HepG2 (cell line): Measurements from ENCODE around the gene GLIPR1L1. TPM values are rescaled to one million over a fixed set of nuclear protein-coding genes. Genes with fewer than 3 reads are reported as not detected.

Experiments used
- ARID2 ChIP-seq: sonication (generic); formaldehyde crosslinking; IDR thresholded peaks from 2 replicates; pipeline ENCODE4 v1.8.1; 2022; ENCODE audit warnings: mild to moderate bottlenecking, missing genetic modification reagents, borderline replicate concordance
- ARNT2 ChIP-seq: sonication (generic); formaldehyde crosslinking; IDR thresholded peaks from 2 replicates; pipeline ENCODE4 v1.8.0; 2022; ENCODE audit warnings: mild to moderate bottlenecking, low read depth, missing genetic modification reagents, moderate library complexity
- BORCS8-MEF2B ChIP-seq: sonication (generic); formaldehyde crosslinking; IDR thresholded peaks from 2 replicates; pipeline ENCODE4 v1.8.0; 2022; ENCODE audit warnings: mild to moderate bottlenecking, missing genetic modification reagents
- HDAC2 ChIP-seq: sonication (generic); formaldehyde crosslinking; IDR thresholded peaks from 2 replicates; pipeline ENCODE4 v1.4.0; 2020; ENCODE audit warnings: missing genetic modification reagents
- KAT8 ChIP-seq: IDR thresholded peaks from 2 replicates; pipeline ENCODE4 v1.6.1; 2016; ENCODE audit warnings: missing genetic modification reagents, missing compliant biosample characterization
- KDM2A ChIP-seq: sonication (generic); formaldehyde crosslinking; IDR thresholded peaks from 2 replicates; pipeline ENCODE4 v1.4.0; 2020; ENCODE audit warnings: low read depth, missing genetic modification reagents, borderline replicate concordance
- MTF2 ChIP-seq: sonication (generic); formaldehyde crosslinking; IDR thresholded peaks from 2 replicates; pipeline ENCODE4 v1.5.0; 2020; ENCODE audit warnings: missing genetic modification reagents, borderline replicate concordance
- MXD4 ChIP-seq: IDR thresholded peaks from 2 replicates; pipeline ENCODE4 v1.6.1; 2016; ENCODE audit warnings: mild to moderate bottlenecking, missing biosample characterization, missing genetic modification reagents
- NCOA5 ChIP-seq: sonication (generic); formaldehyde crosslinking; IDR thresholded peaks from 2 replicates; pipeline ENCODE4 v1.4.0; 2020; ENCODE audit warnings: missing genetic modification reagents
- NR2F2 ChIP-seq: IDR thresholded peaks from 2 replicates; pipeline ENCODE4 v1.6.1; 2012; ENCODE audit warnings: low read depth, inconsistent platforms, borderline replicate concordance
- REPIN1 ChIP-seq: sonication (generic); formaldehyde crosslinking; IDR thresholded peaks from 2 replicates; pipeline ENCODE4 v1.8.0; 2022; ENCODE audit warnings: missing genetic modification reagents, low read depth, mild to moderate bottlenecking, borderline replicate concordance
- SALL2 ChIP-seq: sonication (generic); formaldehyde crosslinking; IDR thresholded peaks from 2 replicates; pipeline ENCODE4 v1.8.1; 2023; ENCODE audit warnings: mild to moderate bottlenecking, missing genetic modification reagents, inconsistent platforms
- TBX2 ChIP-seq: sonication (generic); formaldehyde crosslinking; IDR thresholded peaks from 2 replicates; pipeline ENCODE4 v1.5.0; 2020; ENCODE audit warnings: missing genetic modification reagents, mild to moderate bottlenecking, borderline replicate concordance
- TCF12 ChIP-seq, 2 experiments: fragments of 450-650 bp in 1 of 2; sonication (generic) in 1 of 2; formaldehyde crosslinking in 1 of 2; IDR thresholded peaks; 2 replicates each; pipeline versions ENCODE4 v1.6.1 to v1.8.0; 2017 to 2022; ENCODE audit warnings: antibody characterized with exemption in 1 of 2, mild to moderate bottlenecking in 1 of 2, missing genetic modification reagents in 1 of 2, moderate library complexity in 1 of 2
- YY1 ChIP-seq: IDR thresholded peaks from 2 replicates; pipeline ENCODE4 v1.6.1; 2011; ENCODE audit warnings: low read length, low read depth, moderate library complexity, mild to moderate bottlenecking; ENCODE audit not compliant: insufficient read depth, insufficient replicate concordance
- ZMYM4 ChIP-seq: sonication (generic); formaldehyde crosslinking; IDR thresholded peaks from 2 replicates; pipeline ENCODE4 v1.8.1; 2023; ENCODE audit warnings: mild to moderate bottlenecking, missing genetic modification reagents
- ZNF530 ChIP-seq: sonication (generic); formaldehyde crosslinking; IDR thresholded peaks from 2 replicates; pipeline ENCODE4 v1.5.0; 2020; ENCODE audit warnings: low read depth, mild to moderate bottlenecking, missing genetic modification reagents
- ZNF614 ChIP-seq: IDR thresholded peaks from 2 replicates; pipeline ENCODE4 v1.6.1; 2018; ENCODE audit warnings: missing biosample characterization, missing genetic modification reagents, inconsistent platforms, borderline replicate concordance
- ZNF761 ChIP-seq: sonication (generic); formaldehyde crosslinking; conservative IDR thresholded peaks from 2 replicates; pipeline ENCODE4 v1.4.0; 2020; ENCODE audit warnings: mild to moderate bottlenecking, missing genetic modification reagents
- ZNF781 ChIP-seq: sonication (generic); formaldehyde crosslinking; IDR thresholded peaks from 2 replicates; pipeline ENCODE4 v1.5.1; 2020; ENCODE audit warnings: borderline replicate concordance, mild to moderate bottlenecking, missing genetic modification reagents; ENCODE audit errors: not compliant biosample characterization
- ZNF792 ChIP-seq: IDR thresholded peaks from 2 replicates; pipeline ENCODE4 v1.6.1; 2016
- polyA plus RNA-seq, 8 experiments: library from polyadenylated mRNA; depleted of rRNA in 3 of 8; stranded (reverse) in 7 of 8; unstranded in 1 of 8; fragments of >200 nt; fragmentation: Illumina TruSeq in 4 of 8; extraction: Trizol in 4 of 8; gene quantifications; 2 replicates each; pipeline versions ENCODE4 v1.2.1 to v1.2.3, GENCODE V29; 2011 to 2016; ENCODE audit warnings: low read depth in 4 of 8, missing spikeins in 1 of 8, mixed read lengths in 1 of 8; ENCODE audit not compliant: insufficient read depth in 1 of 8
- total RNA-seq, 5 experiments: library from RNA; depleted of rRNA; stranded (reverse); fragments of >200 nt; fragmentation: Illumina TruSeq; extraction: Trizol; gene quantifications; 2 replicates each; pipeline ENCODE4 v1.2.3, GENCODE V29; 2016; ENCODE audit warnings: low read depth in 1 of 5
- TF ChIP-seq, protein P1 (sequence below): IDR thresholded peaks from 2 replicates; pipeline ENCODE4 v1.6.1; 2018; ENCODE audit warnings: missing genetic modification reagents, mild to moderate bottlenecking, missing compliant biosample characterization
- TF ChIP-seq, protein P2 (sequence below): IDR thresholded peaks from 2 replicates; pipeline ENCODE4 v1.6.1; 2012; ENCODE audit warnings: low read length, improper control_type of control experiment

Gene GLIPR1L1
- total and polyA plus RNA-seq, 2 of the 13 experiments (the other 11 are each of a cell fraction or from before 2014, with no cell fraction given) = not detected

DNA sequence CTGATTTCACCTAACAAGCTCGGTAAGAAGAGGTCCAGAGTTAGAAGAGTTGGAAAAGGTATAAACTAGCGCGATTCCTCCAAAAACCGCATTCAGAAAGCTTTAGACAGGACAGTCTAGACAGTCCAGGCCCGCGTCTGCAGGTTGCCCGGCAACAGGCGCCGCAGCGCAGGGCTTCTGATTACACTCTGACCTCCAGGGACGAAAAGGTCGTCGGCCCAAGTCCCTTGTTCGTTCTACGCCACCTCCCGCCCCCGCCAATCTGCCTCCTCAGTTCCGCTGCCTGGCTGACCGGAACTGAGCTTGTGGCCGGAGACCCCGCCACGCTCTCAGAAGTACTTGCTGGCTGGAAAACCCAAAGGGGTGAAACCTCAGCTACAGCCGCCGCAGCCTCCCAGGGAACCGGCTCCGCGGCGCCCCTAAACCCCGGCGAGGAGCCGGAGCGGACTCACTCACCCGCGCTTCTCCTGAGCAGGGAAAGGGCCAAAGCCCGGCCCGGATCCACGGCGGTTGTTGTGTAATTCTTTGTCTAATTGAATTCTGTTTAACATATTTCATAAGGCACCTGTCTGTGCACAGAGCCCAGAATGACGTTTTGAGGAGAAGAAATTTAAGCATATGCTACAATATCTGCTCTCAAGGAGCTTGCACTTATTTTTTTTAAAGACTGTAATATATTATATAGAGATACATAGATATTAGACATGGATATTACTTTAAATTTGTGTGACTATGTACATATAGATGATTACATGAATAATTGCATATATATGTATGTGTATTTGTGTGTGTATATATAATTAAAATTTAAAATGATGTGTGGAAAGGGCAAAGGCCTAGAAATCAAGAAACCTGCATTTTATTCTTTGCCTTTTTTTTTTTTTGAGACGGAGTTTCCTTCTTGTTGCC is 4.3 kb upstream of the GLIPR1L1 start, which contains the start of gene CAPS2 (continued):
- no peak for TF ChIP-seq NCOA5 (CRISPR knock-in tag)
- 0 out of 2 replicates have a peak, but pooled peaks have one; percentile 42 for TF ChIP-seq ZNF792 (CRISPR knock-in tag)
- no peak for TF ChIP-seq MTF2 (CRISPR knock-in tag)
- peak; percentile 85 for TF ChIP-seq ZMYM4 (CRISPR knock-in tag)
- TF ChIP-seq REPIN1 (CRISPR knock-in tag) = peak; percentile 88
- 0 out of 2 replicates have a peak, but pooled peaks have one; percentile 56 for TF ChIP-seq SALL2 (CRISPR knock-in tag)
- TF ChIP-seq, protein P1, sequence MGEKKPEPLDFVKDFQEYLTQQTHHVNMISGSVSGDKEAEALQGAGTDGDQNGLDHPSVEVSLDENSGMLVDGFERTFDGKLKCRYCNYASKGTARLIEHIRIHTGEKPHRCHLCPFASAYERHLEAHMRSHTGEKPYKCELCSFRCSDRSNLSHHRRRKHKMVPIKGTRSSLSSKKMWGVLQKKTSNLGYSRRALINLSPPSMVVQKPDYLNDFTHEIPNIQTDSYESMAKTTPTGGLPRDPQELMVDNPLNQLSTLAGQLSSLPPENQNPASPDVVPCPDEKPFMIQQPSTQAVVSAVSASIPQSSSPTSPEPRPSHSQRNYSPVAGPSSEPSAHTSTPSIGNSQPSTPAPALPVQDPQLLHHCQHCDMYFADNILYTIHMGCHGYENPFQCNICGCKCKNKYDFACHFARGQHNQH (CRISPR knock-in tag) = peak; percentile 80
- no peak for TF ChIP-seq TCF12 (IDR thresholded peaks at IDR 0.05)
- TF ChIP-seq TCF12 (CRISPR knock-in tag; IDR thresholded peaks at IDR 0.05) = no peak
- TF ChIP-seq TBX2 = peak; percentile 42; the same call in 1 of the 2 replicates
- peak; percentile 62; the same call in 1 of the 2 replicates for TF ChIP-seq NR2F2
- 0 out of 2 replicates have a peak, but pooled peaks have one; percentile 45 for TF ChIP-seq ARNT2 (CRISPR knock-in tag)
- TF ChIP-seq ZNF781 = peak; percentile 47
- TF ChIP-seq KAT8 (CRISPR knock-in tag) = peak; percentile 72
- TF ChIP-seq, protein P2, sequence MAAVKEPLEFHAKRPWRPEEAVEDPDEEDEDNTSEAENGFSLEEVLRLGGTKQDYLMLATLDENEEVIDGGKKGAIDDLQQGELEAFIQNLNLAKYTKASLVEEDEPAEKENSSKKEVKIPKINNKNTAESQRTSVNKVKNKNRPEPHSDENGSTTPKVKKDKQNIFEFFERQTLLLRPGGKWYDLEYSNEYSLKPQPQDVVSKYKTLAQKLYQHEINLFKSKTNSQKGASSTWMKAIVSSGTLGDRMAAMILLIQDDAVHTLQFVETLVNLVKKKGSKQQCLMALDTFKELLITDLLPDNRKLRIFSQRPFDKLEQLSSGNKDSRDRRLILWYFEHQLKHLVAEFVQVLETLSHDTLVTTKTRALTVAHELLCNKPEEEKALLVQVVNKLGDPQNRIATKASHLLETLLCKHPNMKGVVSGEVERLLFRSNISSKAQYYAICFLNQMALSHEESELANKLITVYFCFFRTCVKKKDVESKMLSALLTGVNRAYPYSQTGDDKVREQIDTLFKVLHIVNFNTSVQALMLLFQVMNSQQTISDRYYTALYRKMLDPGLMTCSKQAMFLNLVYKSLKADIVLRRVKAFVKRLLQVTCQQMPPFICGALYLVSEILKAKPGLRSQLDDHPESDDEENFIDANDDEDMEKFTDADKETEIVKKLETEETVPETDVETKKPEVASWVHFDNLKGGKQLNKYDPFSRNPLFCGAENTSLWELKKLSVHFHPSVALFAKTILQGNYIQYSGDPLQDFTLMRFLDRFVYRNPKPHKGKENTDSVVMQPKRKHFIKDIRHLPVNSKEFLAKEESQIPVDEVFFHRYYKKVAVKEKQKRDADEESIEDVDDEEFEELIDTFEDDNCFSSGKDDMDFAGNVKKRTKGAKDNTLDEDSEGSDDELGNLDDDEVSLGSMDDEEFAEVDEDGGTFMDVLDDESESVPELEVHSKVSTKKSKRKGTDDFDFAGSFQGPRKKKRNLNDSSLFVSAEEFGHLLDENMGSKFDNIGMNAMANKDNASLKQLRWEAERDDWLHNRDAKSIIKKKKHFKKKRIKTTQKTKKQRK = no peak
- peak; percentile 53; the same call in 1 of the 2 replicates for TF ChIP-seq HDAC2
- no peak for TF ChIP-seq MXD4 (CRISPR knock-in tag)
- peak; percentile 83 for TF ChIP-seq BORCS8-MEF2B (CRISPR knock-in tag)
- peak; percentile 90; the same call in 1 of the 2 replicates for TF ChIP-seq ZNF614
- no peak for TF ChIP-seq ZNF530 (CRISPR knock-in tag)
- TF ChIP-seq KDM2A (CRISPR knock-in tag) = peak; percentile 82; the same call in 1 of the 2 replicates
- TF ChIP-seq ARID2 (CRISPR knock-in tag) = 0 out of 2 replicates have a peak, but pooled peaks have one; percentile 42
- TF ChIP-seq ZNF761 (CRISPR knock-in tag) = 0 out of 2 replicates have a peak, but pooled peaks have one; percentile 46
- TF ChIP-seq YY1 = peak; percentile 82
